Measurements from ENCODE around the gene ZRANB3.

The ZRANB3 gene

GRCh38 chr2:135255208-135255607 is 275.8 kb downstream of the ZRANB3 start:
- in situ Hi-C loops (cut with HindIII; ENCODE audit: low pct_unique_long_range_greater_than_20kb, low sequenced_read_pairs): no loop called here
- no peak for TF ChIP-seq JUND (IDR thresholded peaks at IDR 0.05; ENCODE audit: low read depth)
- no peak for DNase-seq (ENCODE audit: low read depth in 1 of 2, low spot score in 1 of 2)

GRCh38 chr2:135252805-135253458 is 278.1 kb downstream of the ZRANB3 start:
- no peak for TF ChIP-seq JUND (IDR thresholded peaks at IDR 0.05; ENCODE audit: low read depth)
- in situ Hi-C loops (cut with HindIII; ENCODE audit: low pct_unique_long_range_greater_than_20kb, low sequenced_read_pairs): no loop called here
- no peak for DNase-seq (ENCODE audit: low read depth in 1 of 2, low spot score in 1 of 2)

DNA sequence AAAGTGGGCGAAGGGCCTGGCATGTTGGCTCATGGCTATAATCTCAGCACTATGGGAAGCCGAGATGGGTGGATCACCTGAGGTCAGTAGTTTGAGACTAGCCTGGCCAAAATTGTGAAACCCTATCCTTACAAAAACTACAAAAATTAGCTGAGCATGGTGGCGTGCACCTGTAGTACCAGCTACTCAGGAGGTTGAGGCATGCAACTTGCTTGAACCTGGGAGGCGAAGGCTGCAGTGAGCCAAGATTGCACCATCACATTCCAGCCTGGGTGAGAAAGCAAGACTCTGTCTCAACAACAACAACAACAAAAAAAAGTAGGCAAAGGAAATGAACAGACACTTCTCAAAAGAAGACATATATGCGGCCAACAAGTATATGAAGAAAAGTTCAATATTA is 282.4 kb downstream of the ZRANB3 start:
- in situ Hi-C loops (cut with HindIII; ENCODE audit: low pct_unique_long_range_greater_than_20kb, low sequenced_read_pairs): no loop called here
- DNase-seq (ENCODE audit: low read depth in 1 of 2, low spot score in 1 of 2): no peak
- TF ChIP-seq JUND (IDR thresholded peaks at IDR 0.05; ENCODE audit: low read depth): no peak

- DNase-seq (ENCODE audit: low read depth in 1 of 2, low spot score in 1 of 2): no peak
- TF ChIP-seq JUND (IDR thresholded peaks at IDR 0.05; ENCODE audit: low read depth): no peak
- in situ Hi-C loops (cut with HindIII; ENCODE audit: low pct_unique_long_range_greater_than_20kb, low sequenced_read_pairs): no loop called here
Observed at GRCh38 chr2:135246711-135247270, 284.2 kb downstream of the ZRANB3 start.

GRCh38 chr2:135245071-135245470 is 285.9 kb downstream of the ZRANB3 start:
- in situ Hi-C loops (cut with HindIII; ENCODE audit: low pct_unique_long_range_greater_than_20kb, low sequenced_read_pairs): no loop called here
- DNase-seq (ENCODE audit: low read depth in 1 of 2, low spot score in 1 of 2): no peak
- no peak for TF ChIP-seq JUND (IDR thresholded peaks at IDR 0.05; ENCODE audit: low read depth)

- in situ Hi-C loops (cut with HindIII; ENCODE audit: low pct_unique_long_range_greater_than_20kb, low sequenced_read_pairs): no loop called here
- no peak for TF ChIP-seq JUND (IDR thresholded peaks at IDR 0.05; ENCODE audit: low read depth)
- DNase-seq (ENCODE audit: low read depth in 1 of 2, low spot score in 1 of 2): no peak
Observed at GRCh38 chr2:135238651-135239050, 292.4 kb downstream of the ZRANB3 start.

DNA sequence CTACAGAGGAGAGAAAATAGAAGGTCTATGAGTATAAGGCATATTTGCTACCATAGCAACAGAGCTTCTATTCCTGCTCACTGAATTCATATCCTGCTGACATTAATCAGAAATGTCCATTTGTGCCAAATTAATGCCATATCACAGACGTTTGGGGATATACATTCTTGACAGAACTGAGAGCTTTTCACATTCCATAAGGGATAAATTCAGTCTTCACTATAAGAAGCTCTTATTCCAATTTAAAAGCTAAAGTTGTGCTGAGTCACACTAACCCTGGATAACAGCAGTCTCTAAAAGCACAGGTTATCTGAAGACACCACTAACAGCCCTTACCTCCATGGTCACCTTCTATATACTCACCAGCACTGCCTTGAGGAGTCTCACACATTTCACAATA is 300.9 kb downstream of the ZRANB3 start:
- in situ Hi-C loops (cut with HindIII; ENCODE audit: low pct_unique_long_range_greater_than_20kb, low sequenced_read_pairs): no loop called here
- DNase-seq (ENCODE audit: low read depth in 1 of 2, low spot score in 1 of 2): no peak
- TF ChIP-seq JUND (IDR thresholded peaks at IDR 0.05; ENCODE audit: low read depth): no peak

DNA sequence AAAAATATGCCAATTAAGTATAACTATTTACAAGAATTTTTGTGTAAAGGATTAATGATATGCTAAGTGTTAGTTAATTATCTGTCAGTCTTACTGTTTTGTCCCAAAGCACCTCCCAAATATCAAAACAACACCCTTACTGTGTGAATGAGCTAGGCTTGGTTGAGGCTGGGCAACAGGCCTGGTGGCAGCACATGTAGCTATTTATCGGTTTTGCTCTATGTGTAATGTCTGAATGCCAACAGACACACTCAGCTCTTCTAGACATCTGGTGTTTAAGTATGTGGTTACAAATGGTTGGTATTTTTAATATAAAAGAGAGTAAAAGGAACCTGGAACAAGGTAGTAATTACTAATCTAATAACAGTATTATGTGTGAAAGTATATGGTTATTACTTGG is 303.6 kb downstream of the ZRANB3 start:
- no peak for TF ChIP-seq JUND (IDR thresholded peaks at IDR 0.05; ENCODE audit: low read depth)

GRCh38 chr2:135226961-135227360 is 304.1 kb downstream of the ZRANB3 start:
- DNase-seq (ENCODE audit: low read depth in 1 of 2, low spot score in 1 of 2): no peak
- no peak for TF ChIP-seq JUND (IDR thresholded peaks at IDR 0.05; ENCODE audit: low read depth)
- in situ Hi-C loops (cut with HindIII; ENCODE audit: low pct_unique_long_range_greater_than_20kb, low sequenced_read_pairs): no loop called here

More for the DNA sequence above, 303.6 kb downstream of the ZRANB3 start:
- no peak for DNase-seq (ENCODE audit: low read depth in 1 of 2, low spot score in 1 of 2)
- in situ Hi-C loops (cut with HindIII; ENCODE audit: low pct_unique_long_range_greater_than_20kb, low sequenced_read_pairs): no loop called here

GRCh38 chr2:135225781-135226180 is 305.2 kb downstream of the ZRANB3 start:
- in situ Hi-C loops (cut with HindIII; ENCODE audit: low pct_unique_long_range_greater_than_20kb, low sequenced_read_pairs): no loop called here
- no peak for DNase-seq (ENCODE audit: low read depth in 1 of 2, low spot score in 1 of 2)
- no peak for TF ChIP-seq JUND (IDR thresholded peaks at IDR 0.05; ENCODE audit: low read depth)

DNA sequence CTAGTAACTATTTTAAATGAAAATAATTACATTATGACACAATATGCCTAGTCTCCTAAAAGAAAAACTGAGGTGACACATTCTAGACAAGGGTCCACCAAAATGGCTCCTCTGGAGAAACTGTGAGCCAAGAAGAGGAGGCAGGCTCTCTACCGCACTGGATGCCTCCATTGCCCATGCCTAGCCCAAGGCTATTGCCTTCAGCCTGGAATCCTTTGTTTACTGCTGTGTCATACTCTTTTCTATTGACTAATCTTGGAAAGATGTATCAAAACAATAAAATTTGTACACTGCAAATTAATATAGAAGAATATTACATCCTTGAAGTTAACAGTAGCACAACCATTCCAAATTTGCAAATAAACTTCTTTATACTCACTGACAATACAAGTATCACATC is 311.8 kb downstream of the ZRANB3 start:
- DNase-seq (ENCODE audit: low read depth in 1 of 2, low spot score in 1 of 2): no peak
- in situ Hi-C loops (cut with HindIII; ENCODE audit: low pct_unique_long_range_greater_than_20kb, low sequenced_read_pairs): no loop called here
- TF ChIP-seq JUND (IDR thresholded peaks at IDR 0.05; ENCODE audit: low read depth): no peak

- no peak for DNase-seq (ENCODE audit: low read depth in 1 of 2, low spot score in 1 of 2)
- no peak for TF ChIP-seq JUND (IDR thresholded peaks at IDR 0.05; ENCODE audit: low read depth)
- in situ Hi-C loops (cut with HindIII; ENCODE audit: low pct_unique_long_range_greater_than_20kb, low sequenced_read_pairs): no loop called here
Observed at GRCh38 chr2:135218426-135218825, 312.6 kb downstream of the ZRANB3 start.

DNA sequence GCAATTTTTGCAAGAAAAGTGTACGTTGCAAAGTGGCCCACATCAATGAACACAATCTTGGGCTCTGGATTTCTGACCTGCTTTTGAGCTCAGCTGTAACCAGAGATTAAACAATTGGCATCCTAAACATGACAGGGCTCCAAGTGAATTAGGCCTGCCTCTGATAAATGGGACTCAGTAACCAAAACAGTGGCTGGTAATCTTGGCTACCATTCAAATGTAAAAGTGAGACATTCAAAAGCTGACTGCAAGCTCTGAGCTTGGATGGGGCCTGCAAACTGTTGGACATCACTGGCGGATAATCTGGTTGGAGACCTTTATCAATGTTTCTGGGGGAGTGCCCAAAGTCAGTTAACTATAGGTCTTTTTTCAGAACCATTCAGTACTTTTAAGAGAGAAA is 318.3 kb downstream of the ZRANB3 start:
- in situ Hi-C loops (cut with HindIII; ENCODE audit: low pct_unique_long_range_greater_than_20kb, low sequenced_read_pairs): no loop called here
- no peak for TF ChIP-seq JUND (IDR thresholded peaks at IDR 0.05; ENCODE audit: low read depth)
- DNase-seq (ENCODE audit: low read depth in 1 of 2, low spot score in 1 of 2): no peak

DNA sequence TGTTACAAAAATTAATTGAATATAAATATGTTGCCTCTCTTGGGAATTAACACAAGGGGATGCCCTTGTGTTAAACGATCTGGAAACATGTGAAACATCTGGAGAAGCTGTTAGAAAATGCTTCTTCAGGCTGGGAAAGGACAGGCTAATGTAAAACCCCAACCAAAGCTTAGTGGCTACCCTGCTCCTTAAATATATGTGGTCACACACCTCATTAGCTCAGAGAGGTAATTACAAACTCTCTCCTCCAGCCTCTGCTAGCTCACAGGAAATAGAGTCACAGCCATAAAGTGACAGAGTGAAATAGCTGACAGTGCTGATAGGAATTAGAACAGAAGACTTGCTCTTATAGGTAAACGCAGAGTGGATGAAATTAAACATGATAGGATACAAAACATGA is 323.0 kb downstream of the ZRANB3 start:
- TF ChIP-seq JUND (IDR thresholded peaks at IDR 0.05; ENCODE audit: low read depth): no peak
- in situ Hi-C loops (cut with HindIII; ENCODE audit: low pct_unique_long_range_greater_than_20kb, low sequenced_read_pairs): no loop called here
- DNase-seq (ENCODE audit: low read depth in 1 of 2, low spot score in 1 of 2): no peak
